Endothelial cell of umbilical vein (primary cell): Measurements from ENCODE around the gene GALNT4. TPM values are rescaled to one million over a fixed set of nuclear protein-coding genes. Genes with fewer than 3 reads are reported as not detected.

ENCODE experiments used
- BruUV-seq: library from RNA; stranded (reverse); fragments of 400-500 nt; replicated peaks from 2 replicates; lab custom pipeline; 2021; lab: Mats Ljungman, UMichigan
- CTCF ChIA-PET: fragments of 300-600, 350-600 bp; sonication (Branson Sonifier 250); formaldehyde crosslinking; loops from one replicate; lab custom pipeline; 2021; ENCODE audit warnings: antibody characterized with exemption, inconsistent platforms; lab: Charles Lee
- POLR2A ChIA-PET: fragments of 300-600, 350-600 bp; sonication (Branson Sonifier 250); formaldehyde crosslinking; loops from one replicate; lab custom pipeline; 2021; ENCODE audit warnings: antibody characterized with exemption, inconsistent platforms; lab: Charles Lee
- DNase-seq: peaks from one replicate; pipeline ENCODE4 v3.0.0-alpha.2; 2011; ENCODE audit warnings: low read depth, low spot score
- FAIRE-seq: peaks from 2 replicates; lab custom pipeline; 2011; peaks lifted over from hg19 to GRCh38; lab: Jason Lieb, UNC
- H2AFZ ChIP-seq: 2 replicates; pipeline ENCODE4 v1.6.0; 2012; ENCODE audit warnings: low read depth, low read length, control low read depth, inconsistent platforms
- H3K27ac ChIP-seq: 2 replicates; pipeline ENCODE4 v1.5.1; 2011; ENCODE audit warnings: low read depth, mild to moderate bottlenecking, control low read depth, low read length, moderate library complexity; ENCODE audit not compliant: insufficient read depth
- H3K27me3 ChIP-seq, 2 experiments: 2 replicates each; pipeline versions ENCODE4 v1.6.0 to v1.6.1; 2011; ENCODE audit warnings: low read length in 2 of 2, mixed read lengths in 1 of 2; ENCODE audit not compliant: control insufficient read depth in 2 of 2, insufficient read depth in 2 of 2
- H3K36me3 ChIP-seq, 2 experiments: 2 replicates in 1 of 2; 3 replicates in 1 of 2; pipeline ENCODE4 v1.5.1; 2011; ENCODE audit warnings: low read length in 2 of 2, mild to moderate bottlenecking in 1 of 2, moderate library complexity in 1 of 2; ENCODE audit not compliant: control insufficient read depth in 2 of 2, insufficient read depth in 2 of 2; ENCODE audit errors: extremely low read depth in 1 of 2
- H3K4me1 ChIP-seq: 3 replicates; pipeline ENCODE4 v1.5.1; 2011; ENCODE audit warnings: mild to moderate bottlenecking, low read length; ENCODE audit not compliant: control insufficient read depth, insufficient read depth; ENCODE audit errors: extremely low read depth
- H3K4me2 ChIP-seq: 2 replicates; pipeline ENCODE4 v1.6.1; 2011; ENCODE audit warnings: low read length, control low read depth, mixed read lengths; ENCODE audit not compliant: insufficient read depth
- H3K4me3 ChIP-seq, 3 experiments: fragments of 200-600 bp in 1 of 3; sonication (generic), shearing (Covaris generic) in 1 of 3; replicated peaks in 1 of 3; 2 replicates each; pipeline ENCODE4 v1.5.1; 2011 to 2016; ENCODE audit warnings: control low read depth in 3 of 3, low read length in 3 of 3, mild to moderate bottlenecking in 2 of 3, inconsistent platforms in 1 of 3, low read depth in 1 of 3, moderate library complexity in 1 of 3; ENCODE audit not compliant: insufficient read depth in 1 of 3
- H3K79me2 ChIP-seq: 2 replicates; pipeline ENCODE4 v1.6.0; 2012; ENCODE audit warnings: low read length, inconsistent platforms; ENCODE audit not compliant: control insufficient read depth, insufficient read depth
- H3K9ac ChIP-seq: replicated peaks from 2 replicates; pipeline ENCODE3; 2011; ENCODE audit warnings: low read length, control low read depth; ENCODE audit not compliant: insufficient read depth; ENCODE audit errors: extremely low read depth
- H3K9me1 ChIP-seq: replicated peaks from 3 replicates; pipeline ENCODE4 v1.6.0; 2011; ENCODE audit warnings: mild to moderate bottlenecking, low read length; ENCODE audit not compliant: control insufficient read depth, insufficient read depth; ENCODE audit errors: extremely low read depth
- H3K9me3 ChIP-seq: replicated peaks from 2 replicates; pipeline ENCODE4 v1.5.1; 2012; ENCODE audit warnings: low read length, inconsistent platforms; ENCODE audit not compliant: control insufficient read depth, insufficient read depth
- H4K20me1 ChIP-seq: replicated peaks from 2 replicates; pipeline ENCODE3; 2011; ENCODE audit warnings: mild to moderate bottlenecking, low read length; ENCODE audit not compliant: control insufficient read depth, insufficient read depth; ENCODE audit errors: extremely low read depth
- CTCF ChIP-seq, 2 donors: IDR thresholded peaks; 1 replicate in 1 of 2; 2 replicates in 1 of 2; pipeline ENCODE4 v1.5.1; 2011; ENCODE audit warnings: low read length in 2 of 2, mild to moderate bottlenecking in 2 of 2, moderate library complexity in 2 of 2, control low read depth in 1 of 2, inconsistent platforms in 1 of 2, low read depth in 1 of 2; ENCODE audit not compliant: insufficient read depth in 1 of 2; ENCODE audit errors: extremely low read depth in 1 of 2
- EZH2 ChIP-seq: IDR thresholded peaks from 2 replicates; pipeline ENCODE4 v1.6.1; 2012; ENCODE audit warnings: borderline replicate concordance, low read depth, mild to moderate bottlenecking, moderate library complexity, low read length, inconsistent platforms; ENCODE audit not compliant: severe bottlenecking
- FOS ChIP-seq: IDR thresholded peaks from 2 replicates; pipeline ENCODE4 v1.6.1; 2011; ENCODE audit warnings: mild to moderate bottlenecking, low read length, moderate library complexity, borderline replicate concordance; ENCODE audit not compliant: insufficient read depth
- GATA2 ChIP-seq: IDR thresholded peaks from 2 replicates; pipeline ENCODE4 v1.7.0; 2011; ENCODE audit warnings: low read depth, mild to moderate bottlenecking, moderate library complexity, mixed read lengths, low read length; ENCODE audit not compliant: insufficient read length, insufficient read depth
- JUN ChIP-seq: IDR thresholded peaks from 2 replicates; pipeline ENCODE4 v1.6.1; 2011; ENCODE audit warnings: borderline replicate concordance, low read depth; ENCODE audit not compliant: insufficient read length, insufficient read depth
- MAX ChIP-seq: IDR thresholded peaks from 2 replicates; pipeline ENCODE4 v1.6.1; 2011; ENCODE audit not compliant: insufficient read depth, insufficient read length
- MYC ChIP-seq: IDR thresholded peaks from one replicate; pipeline ENCODE4 v1.6.1; 2011; ENCODE audit warnings: mild to moderate bottlenecking, low read depth, low read length
- POLR2A ChIP-seq: IDR thresholded peaks from 2 replicates; pipeline ENCODE4 v1.6.1; 2012; ENCODE audit warnings: low read depth, mild to moderate bottlenecking, control low read depth, low read length
- POLR2AphosphoS5 ChIP-seq: IDR thresholded peaks from 2 replicates; pipeline ENCODE4 v1.6.1; 2012; ENCODE audit warnings: low read depth, mild to moderate bottlenecking, control low read depth, low read length, moderate library complexity; ENCODE audit not compliant: insufficient read depth
- dilution Hi-C: fragments of 300-500 bp; cut with MboI; formaldehyde crosslinking; loops from one replicate; pipeline ENCODE4 v1.15.0; 2019; ENCODE audit warnings: low sequenced_read_pairs; ENCODE audit not compliant: extremely low pct_ligation_motif_present
- intact Hi-C: fragments of 100-400 bp; cut with micrococcal nuclease; formaldehyde crosslinking; loops from one replicate; pipeline ENCODE4 v1.10.0; 2022
- polyA plus RNA-seq, 4 experiments: library from polyadenylated mRNA; depleted of rRNA in 3 of 4; stranded (reverse) in 3 of 4; unstranded in 1 of 4; fragments of >200 nt; gene quantifications; 2 replicates each; pipeline versions ENCODE4 v1.2.1 to v1.2.3, GENCODE V29; 2011 to 2012; ENCODE audit warnings: missing spikeins in 1 of 4
- total RNA-seq: library from RNA; stranded (reverse); gene quantifications from 2 replicates; pipeline ENCODE4 v1.2.3, GENCODE V29; 2021

GALNT4 gene
- total and polyA plus RNA-seq, 2 donors (not counting 3 experiments of a cell fraction or from before 2014, with no cell fraction given), result 2.0 to 9.8 TPM

DNA sequence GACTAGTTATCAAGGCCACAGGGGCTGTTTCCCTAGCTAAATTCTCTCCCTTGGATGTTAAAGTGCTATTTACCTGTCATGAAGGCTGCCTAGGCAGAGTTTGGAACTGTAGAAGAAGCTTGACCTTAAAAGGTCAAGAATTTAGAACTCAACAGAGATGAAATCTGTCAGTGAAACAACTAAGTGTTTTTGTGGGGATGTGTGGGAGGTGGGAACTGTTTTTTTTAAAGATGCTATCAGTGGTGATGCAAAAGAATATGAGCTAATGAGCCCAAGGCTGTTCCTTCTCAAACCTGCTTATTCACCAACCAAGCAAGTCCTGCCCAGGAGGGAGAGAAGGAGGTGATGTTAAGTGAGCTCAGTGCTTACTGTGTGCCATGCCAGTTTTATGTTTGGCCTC lies 42.0 kb upstream of the GALNT4 start:
- TF ChIP-seq MYC (no peak), POLR2AphosphoS5 (no peak), POLR2A (no peak), GATA2 (no peak), JUN (no peak), EZH2 (no peak), FOS (no peak), MAX (no peak), CTCF (IDR thresholded peaks at IDR 0.05; ENCODE audit: extremely low read depth in 1 of 2, insufficient read depth in 1 of 2, low read depth in 1 of 2, low read length in 2 of 2) (no peak)
- Histone ChIP-seq H3K27ac (no peak overlapping the region), H3K27me3 (no peaks in the 10 kb centered on the region), H3K9me1 (no peaks in the 10 kb centered on the region), H3K36me3 (no peaks in the 10 kb centered on the region), H2AFZ (no peak overlapping the region), H3K79me2 (no peaks in the 10 kb centered on the region), H3K9me3 (no peaks in the 10 kb centered on the region), H3K4me2 (no peak overlapping the region), H4K20me1 (no peaks in the 10 kb centered on the region), H3K4me1 (no peaks in the 10 kb centered on the region), H3K4me3 (no peak overlapping the region), H3K9ac (no peak overlapping the region)
- ChIA-PET POLR2A (no interaction called here), CTCF (interaction anchor here (0.9 to 1.1 kb wide), 2 partner anchors 15 to 55 kb away, joined by 3 read pairs; no protein-coding TSS in a partner anchor)
- DNase-seq, result peak; percentile 18
- BruUV-seq, result no TSS peak
- intact Hi-C loops (no loop called here), dilution Hi-C loops (no loop called here)
- no peak for FAIRE-seq
